Psoas muscle (tissue), 8 donors: ENCODE results near the gene SIM1. TPM values are rescaled to one million over a fixed set of nuclear protein-coding genes. Genes with fewer than 3 reads are reported as not detected.
A peak's percentile ranks its signal among the peaks of the same experiment; 100 is the strongest.

Source experiments
- ATAC-seq, 4 donors: fragments of 200-7000 bp; cut with Tn5 transposase; one replicate each; pipeline ENCODE4 v1.9.1; 2020; ENCODE audit warnings: moderate library complexity in 3 of 4, mild to moderate bottlenecking in 2 of 4
- DNase-seq, 2 donors: peaks; one replicate each; pipeline ENCODE4 v3.0.0-alpha.2; 2020
- H3K27ac ChIP-seq: fragments of 200-600 bp; one replicate; pipeline ENCODE4 v1.8.0; 2022
- H3K27me3 ChIP-seq, 3 donors: fragments of 200-600 bp in 1 of 3; one replicate each; pipeline versions ENCODE4 v1.6.1 to v1.8.0; 2013 to 2022; ENCODE audit warnings: low read length in 2 of 3, mild to moderate bottlenecking in 2 of 3, moderate library complexity in 1 of 3; ENCODE audit not compliant: insufficient read depth in 3 of 3
- H3K36me3 ChIP-seq, 2 donors: fragments of 200-600 bp in 1 of 2; one replicate each; pipeline versions ENCODE4 v1.6.1 to v1.8.0; 2013 to 2022; ENCODE audit warnings: low read depth in 1 of 2, mild to moderate bottlenecking in 1 of 2, moderate library complexity in 1 of 2; ENCODE audit not compliant: insufficient read depth in 1 of 2
- H3K4me1 ChIP-seq: fragments of 200-600 bp; one replicate; pipeline ENCODE4 v1.8.0; 2022
- H3K4me3 ChIP-seq: fragments of 200-600 bp; one replicate; pipeline ENCODE4 v1.8.0; 2022; ENCODE audit warnings: mild to moderate bottlenecking
- H3K9me3 ChIP-seq: fragments of 200-600 bp; one replicate; pipeline ENCODE4 v1.8.0; 2022
- WGBS, 3 donors: extraction: QIAGEN DNeasy Blood & Tissue Kit; methylation state at CpG; one replicate each; pipeline versions ENCODE4 v1.1.6 to v1.1.7; 2013; 5-methylcytosine and 5-hydroxymethylcytosine counted together
- intact Hi-C, 2 donors: fragments of 100-400 bp; cut with DNase I; formaldehyde crosslinking; loops; one replicate each; pipeline versions ENCODE4 v1.11.0 to v1.14.2; 2022
- polyA plus RNA-seq, 3 donors: library from polyadenylated mRNA; stranded (reverse); fragments of 200-250 nt; gene quantifications; one replicate each; pipeline ENCODE4 v1.2.3, GENCODE V29; 2013
- total RNA-seq, 4 donors: library from RNA; stranded (reverse); fragmentation: NEBNext Ultra II Directional in 2 of 4; extraction: Animal tissue kit (Norgen Biotek cat#: 25700) in 2 of 4; gene quantifications; one replicate each; pipeline versions ENCODE4 v1.2.1 to v1.2.4, GENCODE V29; 2021 to 2023
- TF ChIP-seq, protein P1 (sequence below): fragments of 200-600 bp; IDR thresholded peaks from one replicate; pipeline ENCODE4 v1.8.0; 2022; ENCODE audit warnings: antibody characterized with exemption
- donor health status: healthy with polysubstance abuse.
- donor health status: DM: no; HTN: no; CAD: no; lungs with moderate emphysema.
- donor health status: Bipolar disorder and iron deficiency.
- donor health status: healthy.
- donor health status: DM: yes; HTN: yes; CAD: no.
- donor health status: DM: no; HTN: no; CAD: no.
- donor health status: DM: no; HTN: no; CAD: no.
- donor health status: DM: yes; HTN: yes; CAD: no.

The SIM1 gene
- total and polyA plus RNA-seq, 7 donors, result 0.60 to 14.4 (median 4.7) TPM

DNA sequence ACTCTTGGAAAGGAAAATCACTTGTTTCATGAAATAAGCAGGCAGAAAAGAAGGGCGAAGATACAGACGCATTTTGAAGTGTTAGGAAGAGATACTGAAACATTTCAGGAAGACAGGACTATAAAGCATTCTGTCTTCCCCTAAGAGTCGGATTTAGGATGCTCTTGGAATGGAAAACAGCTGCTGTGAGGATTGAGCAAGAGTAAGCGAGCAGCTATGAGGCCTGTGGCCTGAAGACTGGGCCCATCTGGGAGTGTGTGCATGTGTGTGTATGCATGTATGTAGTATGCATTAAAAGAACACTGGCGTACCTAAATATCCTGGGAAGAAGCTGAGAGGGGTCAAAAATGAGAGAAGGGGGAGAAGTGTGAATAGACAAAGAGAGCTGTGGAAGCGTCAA is 83.6 kb downstream of the SIM1 start:
- ATAC-seq (peak in 3 of 4 donors; percentile 59 to 81 (median 73)), DNase-seq (no peak)
- no peak overlapping the region for H3K27ac ChIP-seq
- TF ChIP-seq, protein P1, sequence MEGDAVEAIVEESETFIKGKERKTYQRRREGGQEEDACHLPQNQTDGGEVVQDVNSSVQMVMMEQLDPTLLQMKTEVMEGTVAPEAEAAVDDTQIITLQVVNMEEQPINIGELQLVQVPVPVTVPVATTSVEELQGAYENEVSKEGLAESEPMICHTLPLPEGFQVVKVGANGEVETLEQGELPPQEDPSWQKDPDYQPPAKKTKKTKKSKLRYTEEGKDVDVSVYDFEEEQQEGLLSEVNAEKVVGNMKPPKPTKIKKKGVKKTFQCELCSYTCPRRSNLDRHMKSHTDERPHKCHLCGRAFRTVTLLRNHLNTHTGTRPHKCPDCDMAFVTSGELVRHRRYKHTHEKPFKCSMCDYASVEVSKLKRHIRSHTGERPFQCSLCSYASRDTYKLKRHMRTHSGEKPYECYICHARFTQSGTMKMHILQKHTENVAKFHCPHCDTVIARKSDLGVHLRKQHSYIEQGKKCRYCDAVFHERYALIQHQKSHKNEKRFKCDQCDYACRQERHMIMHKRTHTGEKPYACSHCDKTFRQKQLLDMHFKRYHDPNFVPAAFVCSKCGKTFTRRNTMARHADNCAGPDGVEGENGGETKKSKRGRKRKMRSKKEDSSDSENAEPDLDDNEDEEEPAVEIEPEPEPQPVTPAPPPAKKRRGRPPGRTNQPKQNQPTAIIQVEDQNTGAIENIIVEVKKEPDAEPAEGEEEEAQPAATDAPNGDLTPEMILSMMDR, result no peak
- 48 to 62% (median 53%) methylated on average over 6 of the region's 6 CpGs for WGBS, 3 donors
- no peaks in the 10 kb centered on the region for H3K9me3 ChIP-seq
- H3K27me3 ChIP-seq, result no peaks in the 10 kb centered on the region
- peaks cover 5% of the 10 kb centered on the region for H3K4me1 ChIP-seq
- H3K36me3 ChIP-seq, result no peaks in the 10 kb centered on the region
- intact Hi-C loops, result no loop called here
- no peak overlapping the region for H3K4me3 ChIP-seq

DNA sequence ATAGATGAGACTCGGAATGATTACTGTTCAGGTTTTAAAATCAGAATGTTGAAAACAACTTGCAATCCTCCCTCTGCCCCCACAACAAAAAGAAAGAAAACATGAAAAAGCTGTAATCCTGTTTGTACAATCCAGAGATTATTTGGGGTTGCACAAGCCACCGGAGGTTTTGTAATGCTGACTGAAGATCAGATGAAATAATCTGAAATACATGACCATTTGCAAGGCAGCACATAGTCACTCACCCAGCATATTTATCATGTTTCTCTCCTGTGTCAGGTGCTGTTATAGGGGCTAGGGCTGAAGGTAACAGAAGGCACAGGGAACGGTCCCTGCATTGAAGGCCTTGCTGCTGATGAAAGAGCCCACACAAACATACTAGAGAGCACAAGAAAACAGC is 85.3 kb downstream of the SIM1 start:
- no peak overlapping the region for H3K27ac ChIP-seq
- ATAC-seq (no peak), DNase-seq (no peak)
- no peak overlapping the region for H3K4me3 ChIP-seq
- H3K4me1 ChIP-seq, result peaks cover 8% of the 10 kb centered on the region
- TF ChIP-seq, protein P1, result no peak
- intact Hi-C loops, result no loop called here
- H3K9me3 ChIP-seq, result no peaks in the 10 kb centered on the region
- H3K27me3 ChIP-seq, result no peaks in the 10 kb centered on the region
- WGBS, 3 donors, result 72 to 79% (median 73%) methylated on average over 3 of the region's 3 CpGs
- H3K36me3 ChIP-seq, result no peaks in the 10 kb centered on the region

DNA sequence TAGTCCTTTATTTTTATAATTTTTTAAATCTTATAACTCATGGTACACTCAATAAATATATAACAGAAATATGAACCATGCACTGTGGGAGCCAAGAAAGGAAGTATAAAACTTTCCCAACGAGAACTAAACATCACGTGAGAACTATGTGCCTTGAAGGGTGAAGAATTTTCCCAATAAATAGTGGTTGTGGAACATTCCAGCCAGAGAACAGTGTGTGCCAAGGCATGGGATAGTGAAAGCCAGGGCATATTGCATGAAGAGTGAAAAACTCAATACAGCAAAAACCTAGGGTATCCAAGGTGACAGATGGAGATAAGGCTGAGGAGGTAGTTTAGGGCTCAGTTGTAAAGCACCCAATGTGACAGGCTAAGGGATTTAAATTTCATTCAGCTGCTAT is 86.1 kb downstream of the SIM1 start:
- intact Hi-C loops, result no loop called here
- H3K36me3 ChIP-seq, result no peaks in the 10 kb centered on the region
- no peak overlapping the region for H3K27ac ChIP-seq
- WGBS, 3 donors, result 44 to 83% (median 61%) methylated on average over 2 of the region's 2 CpGs
- no peaks in the 10 kb centered on the region for H3K9me3 ChIP-seq
- no peaks in the 10 kb centered on the region for H3K27me3 ChIP-seq
- H3K4me3 ChIP-seq, result no peak overlapping the region
- ATAC-seq (no peak), DNase-seq (no peak)
- TF ChIP-seq, protein P1, result no peak
- peaks cover 8% of the 10 kb centered on the region for H3K4me1 ChIP-seq

DNA sequence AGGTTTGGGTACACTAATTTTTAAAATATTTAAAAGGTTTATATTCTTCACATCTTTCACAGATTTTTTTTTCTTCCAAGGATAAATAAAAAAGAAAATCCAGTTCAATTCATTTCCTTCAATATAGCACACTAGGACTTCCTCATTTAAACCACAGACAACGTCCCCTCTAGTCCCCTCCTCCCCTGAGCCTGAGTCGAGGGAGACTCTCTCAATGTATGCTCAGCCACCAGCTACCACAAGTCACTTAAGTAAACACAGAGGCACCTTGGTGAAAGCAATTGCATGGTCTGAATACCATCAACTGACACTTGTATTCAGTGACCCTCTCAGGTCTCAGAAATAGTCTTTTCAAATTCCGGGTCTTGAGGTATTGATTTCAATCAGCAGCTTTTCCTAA is 88.6 kb downstream of the SIM1 start:
- Histone ChIP-seq H3K36me3 (no peaks in the 10 kb centered on the region), H3K9me3 (no peaks in the 10 kb centered on the region), H3K4me1 (peaks cover 8% of the 10 kb centered on the region), H3K27me3 (no peaks in the 10 kb centered on the region), H3K27ac (no peak overlapping the region), H3K4me3 (no peak overlapping the region)
- ATAC-seq (no peak), DNase-seq (no peak)
- intact Hi-C loops, result no loop called here
- 11 to 27% (median 14%) methylated on average over 3 of the region's 3 CpGs for WGBS, 3 donors
- TF ChIP-seq, protein P1, result no peak

DNA sequence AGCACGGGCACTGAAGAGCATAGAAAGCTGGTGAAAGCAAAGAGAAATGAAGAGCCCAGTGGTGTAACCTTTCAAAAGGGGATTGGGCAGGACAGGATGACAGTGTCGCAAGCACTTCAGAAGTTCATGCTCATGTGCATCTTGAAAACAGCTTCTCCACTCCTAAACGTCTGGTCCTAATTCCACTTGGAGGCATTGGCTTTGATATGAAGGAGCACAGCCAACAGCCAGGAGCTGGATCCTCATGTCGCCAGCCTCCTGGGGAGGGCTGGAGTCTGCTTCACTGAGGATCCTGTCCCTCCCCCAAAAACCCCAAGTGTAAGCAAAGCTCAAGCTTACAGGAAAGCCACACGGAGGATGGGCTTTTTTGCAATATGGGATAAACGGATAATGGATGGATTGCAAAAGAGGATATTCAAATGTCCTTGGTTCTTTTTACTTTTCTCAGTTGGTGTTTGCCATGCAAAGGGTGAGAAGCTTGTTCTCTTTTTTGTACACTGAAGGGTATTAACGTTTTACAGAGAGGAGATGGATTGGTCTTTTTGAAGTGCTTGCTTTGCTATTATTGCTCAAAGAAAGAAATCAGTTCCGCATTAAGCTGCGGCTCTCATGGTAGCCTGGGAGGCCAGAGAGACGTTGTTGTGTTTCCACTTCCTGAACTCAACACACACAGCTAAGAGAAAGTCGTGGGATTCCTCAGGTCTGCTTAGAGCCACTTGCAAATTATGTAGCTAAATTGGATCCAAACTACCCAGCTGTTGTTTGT is 92.2 kb downstream of the SIM1 start:
- Histone ChIP-seq H3K36me3 (no peaks in the 10 kb centered on the region), H3K27ac (no peak overlapping the region), H3K9me3 (no peaks in the 10 kb centered on the region), H3K4me3 (no peak overlapping the region), H3K4me1 (peaks cover 8% of the 10 kb centered on the region), H3K27me3 (no peaks in the 10 kb centered on the region)
- ATAC-seq (no peak), DNase-seq (no peak)
- TF ChIP-seq, protein P1, result no peak
- 62 to 72% (median 64%) methylated on average over 11 of the region's 11 CpGs for WGBS, 3 donors
- intact Hi-C loops, result no loop called here
